Mesendoderm (in vitro differentiated cells): ENCODE measurements around the gene AGFG2.
"Not testable (repeated sequence)": the region's sequence is repeated elsewhere in the genome, so short reads cannot be mapped to it uniquely, and the experiment has no call there.

ENCODE experiments used
- DNase-seq: peaks from one replicate; pipeline ENCODE4 v3.0.0; 2013
- H2AK5ac ChIP-seq: 2 replicates; pipeline ENCODE4 v1.6.1; 2013; ENCODE audit warnings: low read length, inconsistent platforms
- H2BK120ac ChIP-seq: 2 replicates; pipeline ENCODE4 v1.6.1; 2013; ENCODE audit warnings: low read depth, mild to moderate bottlenecking, low read length, moderate library complexity, mixed read lengths
- H2BK15ac ChIP-seq: replicated peaks from 2 replicates; pipeline ENCODE4 v1.6.1; 2013; ENCODE audit warnings: low read depth, mild to moderate bottlenecking, moderate library complexity
- H2BK5ac ChIP-seq: 2 replicates; pipeline ENCODE4 v1.6.1; 2013; ENCODE audit warnings: low read length, inconsistent platforms
- H3K18ac ChIP-seq: 2 replicates; pipeline ENCODE4 v1.6.1; 2013; ENCODE audit warnings: mild to moderate bottlenecking, low read length, mixed read lengths
- H3K23ac ChIP-seq: one replicate; pipeline ENCODE4 v1.6.1; 2013; ENCODE audit warnings: low read length
- H3K27ac ChIP-seq: 2 replicates; pipeline ENCODE4 v1.5.1; 2013; ENCODE audit warnings: low read depth, mild to moderate bottlenecking, inconsistent platforms, low read length, moderate library complexity
- H3K27me3 ChIP-seq: 2 replicates; pipeline ENCODE4 v1.6.1; 2013; ENCODE audit warnings: low read length, control low read depth, mild to moderate bottlenecking, inconsistent platforms; ENCODE audit not compliant: insufficient read depth, poor library complexity
- H3K36me3 ChIP-seq: 2 replicates; pipeline ENCODE4 v1.6.1; 2013; ENCODE audit warnings: low read length, inconsistent platforms; ENCODE audit not compliant: control insufficient read depth, insufficient read depth
- H3K4ac ChIP-seq: one replicate; pipeline ENCODE4 v1.6.1; 2013; ENCODE audit warnings: low read depth, mild to moderate bottlenecking, low read length, moderate library complexity
- H3K4me1 ChIP-seq: 2 replicates; pipeline ENCODE4 v1.6.1; 2013; ENCODE audit warnings: low read depth, low read length, inconsistent platforms; ENCODE audit not compliant: control insufficient read depth
- H3K4me2 ChIP-seq: 2 replicates; pipeline ENCODE4 v1.6.1; 2013; ENCODE audit warnings: low read length
- H3K4me3 ChIP-seq: 2 replicates; pipeline ENCODE4 v1.5.1; 2013; ENCODE audit warnings: mild to moderate bottlenecking, low read length
- H3K56ac ChIP-seq: one replicate; pipeline ENCODE4 v1.6.1; 2013; ENCODE audit warnings: low read length
- H3K79me1 ChIP-seq: 2 replicates; pipeline ENCODE4 v1.6.1; 2013; ENCODE audit warnings: low read length, inconsistent platforms
- H3K79me2 ChIP-seq: 2 replicates; pipeline ENCODE4 v1.6.1; 2013; ENCODE audit warnings: mild to moderate bottlenecking, low read length; ENCODE audit not compliant: control insufficient read depth, insufficient read depth
- H3K9ac ChIP-seq: 2 replicates; pipeline ENCODE4 v1.6.1; 2013; ENCODE audit warnings: low read length, inconsistent platforms
- H4K5ac ChIP-seq: one replicate; pipeline ENCODE4 v1.6.1; 2013; ENCODE audit warnings: low read length
- H4K8ac ChIP-seq: one replicate; pipeline ENCODE4 v1.6.1; 2013; ENCODE audit warnings: low read depth, mild to moderate bottlenecking, control low read depth, low read length, moderate library complexity
- WGBS: extraction: QIAGEN DNeasy Blood & Tissue Kit; methylation state at CpG from one replicate; pipeline ENCODE4 v1.1.7; 2013; ENCODE audit warnings: low lambda C conversion rate, missing lambda C conversion rate; ENCODE audit not compliant: insufficient coverage; ENCODE audit errors: extremely low coverage; 5-methylcytosine and 5-hydroxymethylcytosine counted together

The AGFG2 gene

DNA sequence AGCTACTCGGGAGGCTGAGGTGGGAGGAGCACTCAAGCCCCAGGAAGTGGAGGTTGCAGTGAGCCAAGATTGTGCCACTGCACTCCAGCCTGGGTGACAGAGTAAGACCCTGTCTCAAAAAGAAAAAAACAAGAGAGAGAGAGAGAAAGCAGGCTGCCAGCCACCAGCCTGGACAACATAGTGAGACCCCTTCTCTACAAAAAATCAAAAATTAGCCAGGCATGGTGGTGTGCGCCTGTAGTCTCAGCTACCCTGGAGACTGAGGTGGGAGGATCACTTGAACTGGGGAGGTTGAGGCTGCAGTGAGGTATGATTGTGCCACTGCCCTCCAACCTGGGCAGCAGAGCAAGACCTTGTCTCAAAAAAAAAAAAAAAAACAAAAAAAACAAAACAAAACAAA is 2.3 kb upstream of the AGFG2 start:
- not testable (repeated sequence) for H4K5ac ChIP-seq, H4K8ac ChIP-seq, H2BK15ac ChIP-seq, H3K79me2 ChIP-seq, H3K4me3 ChIP-seq, H3K4me1 ChIP-seq, H3K79me1 ChIP-seq, H3K9ac ChIP-seq, H3K4ac ChIP-seq, H3K27ac ChIP-seq, H2AK5ac ChIP-seq, H3K56ac ChIP-seq, DNase-seq, H2BK5ac ChIP-seq, H2BK120ac ChIP-seq, H3K18ac ChIP-seq, H3K27me3 ChIP-seq, H3K4me2 ChIP-seq, H3K23ac ChIP-seq, H3K36me3 ChIP-seq
- WGBS, result no CpG with 5 or more reads among the region's 2 CpGs

DNA sequence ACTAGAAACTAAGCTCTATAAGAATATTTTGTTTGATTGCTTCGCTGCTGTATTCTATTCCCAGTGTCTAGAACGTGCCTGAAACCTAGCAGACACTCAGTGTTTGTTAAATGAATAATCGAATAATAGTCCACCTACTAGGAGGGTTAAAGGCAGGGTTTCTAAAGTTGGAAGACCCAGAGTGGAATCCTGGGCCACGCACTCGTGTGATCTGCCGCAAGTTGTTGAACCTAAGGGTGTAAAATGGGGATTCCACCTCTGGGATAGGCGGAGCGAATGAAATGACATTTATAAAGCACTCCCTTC is 702 bp upstream of the AGFG2 start:
- no peak for DNase-seq
- H3K4ac ChIP-seq, result no peak overlapping the region
- no peaks in the 10 kb centered on the region for H3K36me3 ChIP-seq
- H3K27me3 ChIP-seq, result no peaks in the 10 kb centered on the region
- H2BK120ac ChIP-seq, result no peak overlapping the region
- H2BK15ac ChIP-seq, result no peak overlapping the region
- no peak overlapping the region for H4K5ac ChIP-seq
- no peak overlapping the region for H3K27ac ChIP-seq
- H3K56ac ChIP-seq, result peak overlapping the region; percentile 69
- WGBS, result no CpG with 5 or more reads among the region's 8 CpGs
- no peak overlapping the region for H4K8ac ChIP-seq
- peaks cover 4% of the 10 kb centered on the region for H3K79me1 ChIP-seq
- H3K4me1 ChIP-seq, result peaks cover 7% of the 10 kb centered on the region
- H3K4me3 ChIP-seq, result peak overlapping the region; percentile 40
- H3K9ac ChIP-seq, result peak overlapping the region; percentile 54
- H3K4me2 ChIP-seq, result peak overlapping the region; percentile 96
- H3K79me2 ChIP-seq, result no peaks in the 10 kb centered on the region
- no peak overlapping the region for H2BK5ac ChIP-seq
- no peak overlapping the region for H3K18ac ChIP-seq
- no peak overlapping the region for H2AK5ac ChIP-seq
- H3K23ac ChIP-seq, result no peak overlapping the region

DNA sequence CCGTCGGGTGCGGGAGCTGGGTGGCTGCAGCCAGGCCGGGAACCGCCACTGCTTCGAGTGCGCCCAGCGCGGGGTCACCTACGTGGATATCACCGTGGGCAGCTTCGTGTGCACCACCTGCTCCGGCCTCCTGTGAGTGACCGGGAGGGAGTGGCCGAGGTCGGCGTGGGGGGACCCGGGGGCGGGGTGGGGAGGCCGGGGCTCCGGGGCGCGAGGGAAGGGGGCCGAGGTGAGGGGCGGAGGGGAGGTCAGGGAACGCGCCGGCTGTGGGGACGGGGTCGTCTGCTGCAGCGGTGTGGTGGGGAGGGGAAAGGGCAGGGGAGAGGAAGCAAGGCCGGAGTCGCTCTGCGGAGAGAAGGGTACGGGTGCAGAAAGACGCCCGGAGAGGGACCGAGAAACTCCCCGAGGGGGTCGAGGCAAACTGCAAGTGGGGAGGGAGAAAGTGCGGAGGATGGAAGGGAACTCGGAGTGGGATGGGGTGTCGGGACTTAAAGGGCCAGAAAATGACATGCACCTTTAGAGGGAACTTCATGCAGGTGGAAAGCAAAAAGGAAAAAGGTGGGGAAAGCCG is 518 bp downstream of the AGFG2 start:
- DNase-seq, result no peak
- H3K4ac ChIP-seq, result no peak overlapping the region
- H3K23ac ChIP-seq, result no peak overlapping the region
- no peak overlapping the region for H2BK120ac ChIP-seq
- H2BK15ac ChIP-seq, result no peak overlapping the region
- no peak overlapping the region for H3K27ac ChIP-seq
- H3K4me3 ChIP-seq, result peak overlapping the region; percentile 58
- H3K27me3 ChIP-seq, result no peaks in the 10 kb centered on the region
- H3K79me1 ChIP-seq, result peaks cover 4% of the 10 kb centered on the region
- no peak overlapping the region for H4K8ac ChIP-seq
- H4K5ac ChIP-seq, result no peak overlapping the region
- no CpG with 5 or more reads among the region's 44 CpGs for WGBS
- peak overlapping the region; percentile 80 for H3K56ac ChIP-seq
- H2BK5ac ChIP-seq, result no peak overlapping the region
- H2AK5ac ChIP-seq, result no peak overlapping the region
- no peak overlapping the region for H3K18ac ChIP-seq
- H3K9ac ChIP-seq, result peak overlapping the region; percentile 70
- H3K4me1 ChIP-seq, result peaks cover 17% of the 10 kb centered on the region
- H3K79me2 ChIP-seq, result no peaks in the 10 kb centered on the region
- H3K4me2 ChIP-seq, result peak overlapping the region; percentile 89
- no peaks in the 10 kb centered on the region for H3K36me3 ChIP-seq

DNA sequence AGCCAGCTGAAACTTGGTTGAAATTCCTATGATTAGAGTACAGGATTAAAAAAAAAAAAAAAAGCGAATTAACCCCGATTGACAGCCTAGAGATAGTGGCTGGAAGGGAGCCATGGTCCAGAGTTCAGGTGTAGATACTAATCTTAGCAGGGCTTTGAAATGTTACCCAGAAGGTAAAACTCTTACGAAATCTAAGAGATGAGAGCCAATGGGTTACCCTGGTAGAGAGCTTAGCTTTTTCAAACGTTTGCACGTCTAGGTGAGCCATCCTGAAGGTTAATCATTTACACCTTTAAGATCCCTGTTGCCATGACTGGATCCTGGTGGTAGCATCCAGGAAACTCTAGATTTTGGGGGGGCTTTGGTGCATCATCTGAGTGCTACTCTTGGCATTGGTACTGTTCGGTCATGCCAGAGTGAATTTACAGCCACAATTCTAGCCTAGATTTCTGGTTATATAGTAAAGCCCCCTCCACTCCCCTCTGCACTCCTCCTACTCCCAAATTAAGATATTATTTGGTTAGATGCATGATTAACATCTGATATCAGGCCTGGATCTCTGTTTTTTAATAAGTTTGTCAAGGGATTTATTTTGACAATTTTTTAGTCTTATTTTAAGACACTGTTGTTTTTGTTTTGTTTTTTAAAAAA is 1.2 kb downstream of the AGFG2 start:
- no CpG with 5 or more reads among the region's 6 CpGs for WGBS
- H3K9ac ChIP-seq, result peak overlapping the region; percentile 68
- H3K23ac ChIP-seq, result no peak overlapping the region
- H3K27me3 ChIP-seq, result no peaks in the 10 kb centered on the region
- H2BK15ac ChIP-seq, result no peak overlapping the region
- no peak overlapping the region for H4K8ac ChIP-seq
- no peaks in the 10 kb centered on the region for H3K36me3 ChIP-seq
- peak overlapping the region; percentile 56 for H3K4me3 ChIP-seq
- H2BK120ac ChIP-seq, result no peak overlapping the region
- H3K27ac ChIP-seq, result no peak overlapping the region
- H3K4me1 ChIP-seq, result peaks cover 20% of the 10 kb centered on the region
- no peak overlapping the region for H3K18ac ChIP-seq
- no peak overlapping the region for H2BK5ac ChIP-seq
- peaks cover 4% of the 10 kb centered on the region for H3K79me1 ChIP-seq
- peak overlapping the region; percentile 89 for H3K4me2 ChIP-seq
- no peaks in the 10 kb centered on the region for H3K79me2 ChIP-seq
- peak overlapping the region; percentile 75 for H3K56ac ChIP-seq
- H3K4ac ChIP-seq, result no peak overlapping the region
- no peak overlapping the region for H4K5ac ChIP-seq
- no peak for DNase-seq
- H2AK5ac ChIP-seq, result no peak overlapping the region

DNA sequence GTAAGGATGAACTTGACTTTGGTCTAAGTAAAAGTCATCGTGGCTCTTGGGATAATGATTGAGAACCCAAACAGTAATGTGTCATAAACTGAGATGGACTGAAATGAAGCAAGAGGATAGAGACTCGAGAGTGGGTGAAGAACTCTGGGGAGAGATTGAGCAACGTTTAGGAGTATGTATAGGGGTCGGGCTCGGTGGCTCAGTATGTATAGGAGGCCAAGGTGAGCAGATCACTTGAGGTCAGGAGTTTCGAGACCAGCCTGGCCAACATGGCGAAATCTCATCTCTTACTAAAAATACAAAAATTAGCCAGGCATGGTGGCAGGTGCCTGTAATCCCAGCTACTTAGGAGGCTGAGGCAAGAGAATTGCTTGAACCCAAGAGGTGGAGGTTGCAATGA is 2.3 kb downstream of the AGFG2 start:
- H2BK15ac ChIP-seq, H2AK5ac ChIP-seq, H3K79me2 ChIP-seq, H4K5ac ChIP-seq, H3K56ac ChIP-seq, H4K8ac ChIP-seq, H3K4me2 ChIP-seq, H3K4ac ChIP-seq, H3K9ac ChIP-seq, H3K36me3 ChIP-seq, H3K18ac ChIP-seq, H3K4me3 ChIP-seq, H3K23ac ChIP-seq, H3K27me3 ChIP-seq, H3K79me1 ChIP-seq, DNase-seq, H2BK5ac ChIP-seq, H2BK120ac ChIP-seq: not testable (repeated sequence)
- Histone ChIP-seq H3K27ac (peak overlapping the region; percentile 13), H3K4me1 (peaks cover 30% of the 10 kb centered on the region)
- no CpG with 5 or more reads among the region's 7 CpGs for WGBS

DNA sequence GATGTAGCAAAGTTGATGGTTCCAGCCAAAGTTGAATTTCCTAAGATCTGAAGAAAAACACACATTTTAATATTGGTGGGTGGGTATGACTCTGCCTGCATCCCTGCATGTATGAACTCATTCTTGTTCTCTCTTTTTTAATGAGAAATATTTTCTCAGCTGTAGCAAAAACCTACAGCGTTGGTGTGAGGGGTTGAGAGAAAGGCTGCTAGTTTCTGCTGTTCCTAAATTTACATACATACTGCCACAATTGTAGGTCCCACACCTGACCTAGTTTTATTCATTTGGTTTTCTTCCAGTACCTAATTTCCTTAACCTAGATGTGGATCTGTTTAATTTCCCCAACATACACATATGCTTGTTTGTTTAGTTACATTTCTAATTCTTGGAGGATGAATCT is 4.6 kb downstream of the AGFG2 start:
- H2BK120ac ChIP-seq, result no peak overlapping the region
- no peak overlapping the region for H4K5ac ChIP-seq
- peak overlapping the region; percentile 62 for H3K56ac ChIP-seq
- no peak overlapping the region for H3K9ac ChIP-seq
- no peak overlapping the region for H3K4ac ChIP-seq
- no peak overlapping the region for H4K8ac ChIP-seq
- no peaks in the 10 kb centered on the region for H3K79me2 ChIP-seq
- no peak overlapping the region for H2BK5ac ChIP-seq
- no peak overlapping the region for H3K4me3 ChIP-seq
- no peak overlapping the region for H3K27ac ChIP-seq
- no peak for DNase-seq
- H2BK15ac ChIP-seq, result no peak overlapping the region
- H3K27me3 ChIP-seq, result no peaks in the 10 kb centered on the region
- no peak overlapping the region for H3K4me2 ChIP-seq
- H3K23ac ChIP-seq, result no peak overlapping the region
- no peak overlapping the region for H2AK5ac ChIP-seq
- no peaks in the 10 kb centered on the region for H3K36me3 ChIP-seq
- H3K4me1 ChIP-seq, result peaks cover 35% of the 10 kb centered on the region
- WGBS, result no CpG with 5 or more reads among the region's 1 CpG
- peaks cover 4% of the 10 kb centered on the region for H3K79me1 ChIP-seq
- peak overlapping the region; percentile 44 for H3K18ac ChIP-seq
